Tibial artery (tissue), 4 donors: ENCODE results near the gene APRT.

Experiments used
- DNase-seq, 2 donors: peaks; one replicate each; pipeline ENCODE4 v3.0.0-alpha.2; 2019
- H3K27ac ChIP-seq, 2 donors: fragments of 200-600 bp; sonication (generic) in 1 of 2; 1 replicate in 1 of 2; 2 replicates in 1 of 2; pipeline ENCODE4 v1.5.1; 2018 to 2019; ENCODE audit warnings: mild to moderate bottlenecking in 1 of 2
- H3K27me3 ChIP-seq, 2 donors: fragments of 200-600 bp; sonication (generic) in 1 of 2; one replicate each; pipeline versions ENCODE4 v1.5.1 to v1.6.0; 2016 to 2019
- H3K36me3 ChIP-seq, 3 donors: fragments of 200-600 bp; sonication (generic) in 2 of 3; one replicate each; pipeline ENCODE4 v1.5.1; 2016 to 2019; ENCODE audit warnings: mild to moderate bottlenecking in 2 of 3
- H3K4me1 ChIP-seq, 4 donors: fragments of 200-600 bp; sonication (generic) in 2 of 4; 1 replicate in 3 of 4; 2 replicates in 1 of 4; pipeline ENCODE4 v1.5.1; 2016 to 2019
- H3K4me3 ChIP-seq, 2 donors: fragments of 200-600 bp; sonication (generic) in 1 of 2; 1 replicate in 1 of 2; 2 replicates in 1 of 2; pipeline ENCODE4 v1.5.1; 2018 to 2019; ENCODE audit warnings: mild to moderate bottlenecking in 2 of 2
- H3K9me3 ChIP-seq, 3 donors: fragments of 200-600 bp; sonication (generic) in 1 of 3; one replicate each; pipeline ENCODE4 v1.5.1; 2016 to 2019
- intact Hi-C: fragments of 100-400 bp; cut with DNase I; formaldehyde crosslinking; loops from one replicate; pipeline ENCODE4 v1.15.0; 2023; ENCODE audit warnings: low total_unique reads
- TF ChIP-seq, protein P1 (sequence below), 2 experiments: fragments of 200-600 bp in 1 of 2; fragments of 450-650 bp in 1 of 2; IDR thresholded peaks; one replicate each; pipeline ENCODE4 v1.5.1; 2017 to 2019; ENCODE audit warnings: antibody characterized with exemption in 2 of 2, mild to moderate bottlenecking in 1 of 2, moderate library complexity in 1 of 2

APRT gene

DNA sequence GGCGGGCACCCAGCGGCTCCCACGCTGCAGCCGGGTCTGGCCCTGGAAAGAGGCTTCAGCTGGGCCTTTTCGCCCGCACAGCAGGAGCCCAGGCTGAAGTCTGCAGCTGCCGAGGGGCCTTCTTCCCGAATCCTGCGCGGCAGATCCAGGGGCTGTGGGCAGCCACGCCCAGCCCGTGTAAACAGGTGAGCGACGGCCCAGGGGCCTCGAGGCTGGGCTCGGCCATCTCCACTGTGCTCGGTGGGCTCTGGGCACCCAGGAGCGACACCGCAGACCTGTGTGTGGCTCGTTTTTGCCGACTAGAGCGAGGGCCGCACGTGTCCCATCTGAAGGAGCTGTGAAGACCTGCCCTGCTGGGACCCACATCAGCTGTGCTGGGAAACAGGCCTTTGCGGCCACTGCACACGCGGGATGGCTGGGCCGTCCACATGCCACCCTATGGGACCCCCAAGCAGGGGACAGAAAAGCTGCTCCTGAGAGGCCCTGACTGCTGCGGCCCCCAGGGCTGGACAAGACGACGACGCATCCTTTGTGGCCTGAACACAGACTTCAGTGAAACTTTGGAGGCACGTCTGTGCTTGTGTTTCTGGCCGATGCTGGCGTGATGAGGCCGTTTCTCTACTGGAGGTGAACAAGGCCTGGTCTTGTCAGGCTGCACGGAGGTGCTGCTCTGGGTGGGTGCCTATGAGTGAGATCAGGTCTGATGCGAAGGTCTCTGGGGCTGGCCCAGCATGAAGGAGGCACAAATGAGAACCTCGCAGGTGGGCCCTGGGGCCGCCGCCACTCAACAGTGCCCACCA is 5.2 kb upstream of the APRT start:
- H3K4me3 ChIP-seq, result no peak overlapping the region
- DNase-seq, result no peak
- TF ChIP-seq, protein P1, sequence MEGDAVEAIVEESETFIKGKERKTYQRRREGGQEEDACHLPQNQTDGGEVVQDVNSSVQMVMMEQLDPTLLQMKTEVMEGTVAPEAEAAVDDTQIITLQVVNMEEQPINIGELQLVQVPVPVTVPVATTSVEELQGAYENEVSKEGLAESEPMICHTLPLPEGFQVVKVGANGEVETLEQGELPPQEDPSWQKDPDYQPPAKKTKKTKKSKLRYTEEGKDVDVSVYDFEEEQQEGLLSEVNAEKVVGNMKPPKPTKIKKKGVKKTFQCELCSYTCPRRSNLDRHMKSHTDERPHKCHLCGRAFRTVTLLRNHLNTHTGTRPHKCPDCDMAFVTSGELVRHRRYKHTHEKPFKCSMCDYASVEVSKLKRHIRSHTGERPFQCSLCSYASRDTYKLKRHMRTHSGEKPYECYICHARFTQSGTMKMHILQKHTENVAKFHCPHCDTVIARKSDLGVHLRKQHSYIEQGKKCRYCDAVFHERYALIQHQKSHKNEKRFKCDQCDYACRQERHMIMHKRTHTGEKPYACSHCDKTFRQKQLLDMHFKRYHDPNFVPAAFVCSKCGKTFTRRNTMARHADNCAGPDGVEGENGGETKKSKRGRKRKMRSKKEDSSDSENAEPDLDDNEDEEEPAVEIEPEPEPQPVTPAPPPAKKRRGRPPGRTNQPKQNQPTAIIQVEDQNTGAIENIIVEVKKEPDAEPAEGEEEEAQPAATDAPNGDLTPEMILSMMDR (IDR thresholded peaks at IDR 0.05), result no peak
- no peaks in the 10 kb centered on the region for H3K9me3 ChIP-seq
- no peak overlapping the region for H3K27ac ChIP-seq
- peaks cover 0 to 13% (median 10%) of the 10 kb centered on the region in 4 donors for H3K4me1 ChIP-seq
- H3K27me3 ChIP-seq, result no peaks in the 10 kb centered on the region
- intact Hi-C loops, result loop anchor here (10.0 kb wide), 1 partner anchor 242 kb away; the partner anchor contains the start of gene ZC3H18
- peaks cover 3 to 17% (median 14%) of the 10 kb centered on the region in 3 donors for H3K36me3 ChIP-seq

DNA sequence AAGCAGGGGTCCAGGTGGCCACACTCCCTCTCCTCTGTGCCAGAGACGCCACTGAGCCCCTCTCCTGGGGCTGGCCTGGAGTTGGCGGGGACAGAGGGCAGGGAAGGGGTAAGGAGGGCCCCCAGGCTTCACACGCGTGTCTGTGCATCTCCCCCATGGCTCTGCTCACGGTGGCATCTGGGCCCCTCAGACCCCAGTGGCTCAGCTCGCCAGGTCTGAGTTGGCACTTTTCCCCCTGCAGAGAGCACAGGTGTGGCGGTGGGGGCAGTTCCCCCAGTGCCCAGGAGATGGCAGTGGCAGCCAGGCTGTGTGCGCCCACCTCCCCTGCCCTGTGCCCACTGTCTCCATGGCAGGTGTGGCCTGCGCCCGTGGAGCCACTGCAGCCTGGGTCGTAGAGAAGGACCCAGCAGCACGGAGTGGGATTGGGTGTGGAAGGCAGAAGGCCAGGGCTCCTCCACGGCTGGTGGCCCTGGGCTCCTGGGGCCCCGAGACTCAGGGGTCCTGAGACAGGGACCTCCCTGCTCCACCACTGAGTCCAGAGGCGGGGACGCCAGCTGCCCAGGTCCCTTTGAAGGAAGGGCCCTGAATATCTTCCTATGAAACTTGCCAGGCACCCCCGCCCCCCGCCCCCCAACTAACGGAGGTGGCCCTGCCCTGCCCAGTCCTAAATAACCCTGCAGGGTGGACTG is 4.3 kb upstream of the APRT start:
- no peak overlapping the region for H3K4me3 ChIP-seq
- H3K27ac ChIP-seq, result no peak overlapping the region
- no peaks in the 10 kb centered on the region for H3K9me3 ChIP-seq
- H3K4me1 ChIP-seq, result peaks cover 0 to 15% (median 11%) of the 10 kb centered on the region in 4 donors
- no peak for DNase-seq
- TF ChIP-seq, protein P1 (IDR thresholded peaks at IDR 0.05), result peak; percentile 36 to 52
- intact Hi-C loops, result loop anchor here (10.0 kb wide), 1 partner anchor 241 kb away; the partner anchor contains the start of gene ZC3H18
- H3K36me3 ChIP-seq, result peaks cover 0 to 8% (median 6%) of the 10 kb centered on the region in 3 donors
- no peaks in the 10 kb centered on the region for H3K27me3 ChIP-seq

DNA sequence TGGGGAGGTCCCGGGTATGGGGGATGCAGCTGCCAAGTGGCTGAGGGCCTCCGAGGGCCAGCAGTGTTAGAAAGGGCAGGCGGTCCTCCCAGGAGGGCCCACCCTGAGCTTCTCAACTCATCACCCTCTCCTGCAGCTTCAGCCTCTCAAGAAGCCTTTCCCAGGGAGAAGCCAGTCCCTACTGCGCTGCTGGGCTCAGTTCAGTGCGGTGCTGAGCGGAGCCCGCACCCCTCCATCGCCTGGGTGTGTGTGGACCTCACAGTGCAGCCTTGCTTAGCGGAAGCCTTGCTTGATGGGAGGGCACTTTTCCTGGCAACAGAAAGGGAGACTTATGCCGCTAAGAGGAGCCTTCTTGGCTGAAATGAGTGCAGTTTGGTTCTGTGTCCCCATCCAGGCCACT is 3.5 kb upstream of the APRT start:
- Histone ChIP-seq H3K27ac (no peak overlapping the region), H3K4me1 (peaks cover 0 to 24% (median 19%) of the 10 kb centered on the region in 4 donors), H3K27me3 (no peaks in the 10 kb centered on the region), H3K9me3 (no peaks in the 10 kb centered on the region), H3K36me3 (peaks cover 0 to under 1% (median 0%) of the 10 kb centered on the region in 3 donors), H3K4me3 (no peak overlapping the region)
- TF ChIP-seq, protein P1 (IDR thresholded peaks at IDR 0.05), result no peak
- DNase-seq, result no peak
- intact Hi-C loops, result loop anchor here (10.0 kb wide), 1 partner anchor 240 kb away; the partner anchor contains the start of gene ZC3H18

DNA sequence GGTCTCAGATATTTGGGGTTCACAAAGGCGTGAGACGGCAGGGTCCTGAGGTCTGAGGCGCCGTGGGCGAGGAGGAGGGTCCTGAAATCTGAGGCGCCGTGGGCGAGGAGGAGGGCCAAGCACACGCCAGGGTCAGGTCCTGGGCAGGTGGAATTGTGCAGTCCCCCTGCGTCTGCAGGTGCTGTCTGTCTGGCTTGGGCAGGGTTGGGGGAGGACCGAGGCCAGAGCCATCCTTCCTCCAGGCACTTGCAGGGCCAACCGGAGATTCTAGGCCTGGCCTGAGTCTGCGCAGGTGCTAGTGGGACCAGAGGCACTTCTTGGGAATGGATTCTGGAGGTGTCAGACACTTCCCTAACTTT is 2.4 kb upstream of the APRT start:
- peaks cover 0 to 11% (median 9%) of the 10 kb centered on the region in 3 donors for H3K36me3 ChIP-seq
- H3K4me1 ChIP-seq, result peaks cover 0 to 33% (median 26%) of the 10 kb centered on the region in 4 donors
- H3K9me3 ChIP-seq, result no peaks in the 10 kb centered on the region
- H3K27ac ChIP-seq, result no peak overlapping the region
- intact Hi-C loops, result loop anchor here (10.0 kb wide), 1 partner anchor 239 kb away; the partner anchor contains the start of gene ZC3H18
- H3K4me3 ChIP-seq, result no peak overlapping the region
- TF ChIP-seq, protein P1 (IDR thresholded peaks at IDR 0.05), result no peak
- no peaks in the 10 kb centered on the region for H3K27me3 ChIP-seq
- DNase-seq, result no peak

DNA sequence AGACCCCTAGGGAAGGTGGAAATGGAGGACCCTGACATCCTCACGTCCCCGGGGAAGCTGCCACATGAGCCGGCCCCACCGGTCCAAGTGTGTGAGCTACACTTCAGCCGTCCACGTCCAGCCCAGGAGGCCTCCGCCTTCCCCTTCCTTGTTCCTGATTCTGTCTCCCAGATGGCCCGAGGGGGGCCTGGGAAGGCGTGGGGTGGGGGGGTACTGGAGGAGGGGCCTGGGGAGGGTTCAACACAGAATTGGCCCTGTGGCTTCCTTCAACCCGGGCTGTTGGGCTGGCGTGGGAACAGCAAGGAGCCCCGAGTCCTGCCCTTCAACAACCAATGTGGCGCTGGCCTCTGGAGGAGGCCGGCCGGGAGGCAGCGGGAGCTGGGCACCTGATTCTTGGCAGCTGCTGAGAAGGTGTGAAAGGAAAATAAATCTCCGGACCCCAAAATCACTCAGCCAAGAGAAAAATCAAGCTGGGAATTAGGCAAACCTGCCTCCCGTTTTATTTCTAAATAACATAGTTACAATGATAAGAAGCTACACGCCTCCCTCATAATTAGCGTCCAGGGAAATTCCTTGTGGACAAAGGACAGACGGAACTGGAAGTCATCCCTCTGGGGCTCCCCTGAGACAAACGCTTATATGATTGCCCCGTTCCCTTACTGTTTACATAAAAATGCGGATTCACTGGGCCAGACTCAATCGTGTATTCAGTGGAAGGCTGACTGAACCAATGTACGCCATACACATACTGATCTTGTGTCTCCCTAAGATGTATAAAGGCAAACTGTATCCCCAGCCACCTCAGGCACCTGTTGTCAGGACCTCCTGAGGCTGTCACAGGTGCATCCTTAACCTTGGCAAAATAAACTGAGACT is 1.8 kb upstream of the APRT start:
- H3K27ac ChIP-seq, result peak overlapping the region; percentile 90 to 91

More for the DNA sequence above, 1.8 kb upstream of the APRT start:
- H3K36me3 ChIP-seq, result peaks cover 0 to 17% (median 13%) of the 10 kb centered on the region in 3 donors
- DNase-seq, result no peak
- H3K4me1 ChIP-seq, result peaks cover 0 to 33% (median 26%) of the 10 kb centered on the region in 4 donors
- H3K9me3 ChIP-seq, result no peaks in the 10 kb centered on the region
- no peak overlapping the region for H3K4me3 ChIP-seq
- intact Hi-C loops, result loop anchor here (1.0 to 10.0 kb wide), 2 partner anchors 42 to 239 kb away; partner anchors contain the start of gene ZC3H18
- H3K27me3 ChIP-seq, result no peaks in the 10 kb centered on the region
- TF ChIP-seq, protein P1 (IDR thresholded peaks at IDR 0.05), result no peak
